Activated CD4-positive, alpha-beta T cell treated with anti-CD3 and anti-CD28 coated beads, Interleukin-10, Interleukin-2, amounts not matched to agents 100 ng/mL and 50 ng/mL, durations not matched to agents 16 hours and 8 hours (primary cell): Measurements from ENCODE around the gene GOLT1B.

Source experiments
- DNase-seq: peaks from one replicate; pipeline ENCODE4 v3.0.0-alpha.2; 2020

The GOLT1B gene

DNA sequence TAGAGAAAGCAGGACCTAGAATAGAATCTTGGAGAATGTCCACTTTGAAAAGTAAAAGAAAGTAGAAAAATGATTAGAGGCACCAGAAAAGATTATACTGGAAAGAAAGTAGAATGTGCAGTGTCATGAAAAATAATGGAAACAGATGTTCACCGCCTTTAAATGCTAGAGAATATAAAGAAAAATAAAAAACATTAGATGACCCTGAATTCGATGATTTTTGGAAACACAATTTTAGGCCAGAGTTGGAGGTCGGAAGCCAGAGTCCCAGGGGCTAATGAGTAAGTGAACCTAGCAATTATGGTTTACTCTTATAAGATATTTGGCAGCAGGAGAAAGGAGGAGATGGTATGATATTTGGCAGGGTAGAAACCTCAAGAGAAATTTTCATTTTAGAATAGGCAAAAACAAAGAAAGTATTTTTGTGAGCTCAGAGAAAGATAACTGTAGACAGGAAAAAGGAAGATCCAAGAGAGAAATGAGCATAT, 65.4 kb downstream of the GOLT1B start:
- no peak for DNase-seq
